NCI-H146 treated with DMSO at 0.1 percent for 48 hours (cell line): ENCODE data around the gene SLN.

Experiments used
- DNase-seq: peaks from one replicate; lab custom pipeline; 2025; ENCODE audit not compliant: unreplicated experiment; lab: John Stamatoyannopoulos, UW

The SLN gene

DNA sequence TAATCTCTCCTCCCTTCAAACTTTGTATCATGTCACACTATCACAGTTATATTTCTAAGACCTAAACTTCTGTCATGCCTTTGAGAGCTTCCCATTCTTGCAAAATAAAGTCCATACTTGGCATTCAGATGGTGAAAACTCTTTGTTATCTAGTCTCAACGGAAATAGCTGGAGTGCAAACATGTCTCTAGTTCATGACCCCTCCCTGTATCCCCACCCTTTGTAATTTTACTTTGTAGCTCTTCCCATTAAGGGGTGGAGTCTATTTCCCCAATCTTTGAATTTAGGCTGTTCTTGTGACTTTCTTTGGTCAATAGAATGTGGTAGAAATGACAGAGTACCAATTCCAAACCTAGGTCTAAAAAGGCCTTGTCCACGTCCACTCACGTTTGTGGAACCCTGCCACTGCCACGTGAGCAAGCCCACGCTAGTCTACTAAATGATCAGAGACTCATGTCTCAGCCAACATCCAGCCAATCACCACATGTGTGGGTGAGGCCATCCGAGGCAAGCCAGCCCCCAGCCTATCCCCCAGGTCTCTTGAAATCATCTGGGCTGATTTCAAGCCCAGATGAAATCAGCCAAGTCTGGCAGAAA, 23.4 kb downstream of the SLN start:
- DNase-seq, result no peak

DNA sequence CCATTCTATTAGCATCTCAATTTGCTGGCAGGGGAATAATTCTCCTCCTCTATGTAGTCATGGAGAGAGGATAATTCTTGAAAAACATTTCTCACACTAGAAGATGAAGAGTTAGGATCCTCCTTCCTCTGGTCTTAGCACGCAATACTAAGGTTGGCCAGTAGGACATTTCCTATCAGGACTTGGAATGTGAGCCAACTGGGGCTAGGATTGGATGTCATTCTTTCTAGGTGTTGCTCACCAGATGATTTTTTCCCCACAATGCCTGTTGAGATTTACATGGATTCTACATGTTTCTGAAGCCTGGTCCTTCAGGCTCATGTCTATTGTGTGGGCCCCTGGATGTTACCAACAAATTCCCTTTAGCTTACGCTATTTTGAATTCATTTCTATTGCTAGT, 28.0 kb downstream of the SLN start:
- no peak for DNase-seq

DNA sequence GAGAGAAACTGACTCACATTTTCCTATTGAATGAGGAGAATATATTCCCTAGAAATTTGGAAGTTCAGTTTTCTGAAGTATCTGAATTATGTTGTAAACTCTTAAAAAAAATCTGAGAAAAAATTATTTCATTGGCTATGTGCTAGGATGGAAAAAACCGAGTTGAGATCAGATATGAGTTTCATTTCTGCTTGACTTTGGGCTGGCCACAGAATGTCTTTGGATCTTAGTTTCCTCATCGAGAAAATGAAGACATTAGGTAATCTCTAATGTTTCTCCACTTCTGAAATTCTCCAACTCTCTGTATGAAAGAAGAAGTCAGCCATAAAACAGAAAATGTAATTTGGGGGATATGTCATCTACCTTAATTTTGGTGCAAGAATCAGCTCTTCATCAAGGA, 28.8 kb downstream of the SLN start:
- no peak for DNase-seq

DNA sequence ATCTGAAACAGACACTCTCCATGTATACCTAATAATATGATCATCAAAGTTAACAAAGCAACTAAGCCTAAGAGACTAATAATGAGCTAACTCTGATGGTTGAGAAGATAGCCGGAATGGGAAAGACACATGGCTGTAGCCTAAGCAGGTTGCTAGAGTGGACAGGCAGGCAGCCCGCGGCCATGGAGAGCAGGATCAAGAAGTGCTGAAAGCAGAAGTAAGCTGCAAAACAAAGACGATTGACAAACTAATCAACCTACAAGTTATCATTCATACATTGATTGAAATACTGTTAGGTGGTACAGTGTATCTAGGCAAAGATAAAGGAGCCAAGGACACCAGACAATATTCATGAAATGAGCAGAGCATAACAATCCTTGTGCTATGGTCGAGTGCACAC, 29.3 kb downstream of the SLN start:
- no peak for DNase-seq

DNA sequence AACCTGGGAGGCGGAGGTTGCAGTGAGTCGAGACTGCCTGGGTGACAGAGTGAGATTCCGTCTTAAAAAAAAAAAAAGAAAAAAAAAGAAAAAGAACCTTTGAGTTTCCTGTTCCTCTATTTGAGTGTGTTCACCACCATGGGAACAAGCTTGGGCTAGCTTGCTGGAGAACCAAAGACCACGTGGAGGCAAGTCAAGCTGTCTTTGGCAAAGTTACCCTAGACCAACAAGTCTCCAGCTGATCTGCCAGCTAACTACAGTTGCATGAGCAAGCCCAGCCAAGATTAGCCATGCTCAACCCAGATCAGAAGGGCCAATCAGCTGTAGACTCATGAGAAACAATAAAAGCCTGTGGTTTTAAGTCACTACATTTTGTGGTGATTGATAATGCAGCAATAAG, 29.7 kb downstream of the SLN start:
- DNase-seq, result no peak

DNA sequence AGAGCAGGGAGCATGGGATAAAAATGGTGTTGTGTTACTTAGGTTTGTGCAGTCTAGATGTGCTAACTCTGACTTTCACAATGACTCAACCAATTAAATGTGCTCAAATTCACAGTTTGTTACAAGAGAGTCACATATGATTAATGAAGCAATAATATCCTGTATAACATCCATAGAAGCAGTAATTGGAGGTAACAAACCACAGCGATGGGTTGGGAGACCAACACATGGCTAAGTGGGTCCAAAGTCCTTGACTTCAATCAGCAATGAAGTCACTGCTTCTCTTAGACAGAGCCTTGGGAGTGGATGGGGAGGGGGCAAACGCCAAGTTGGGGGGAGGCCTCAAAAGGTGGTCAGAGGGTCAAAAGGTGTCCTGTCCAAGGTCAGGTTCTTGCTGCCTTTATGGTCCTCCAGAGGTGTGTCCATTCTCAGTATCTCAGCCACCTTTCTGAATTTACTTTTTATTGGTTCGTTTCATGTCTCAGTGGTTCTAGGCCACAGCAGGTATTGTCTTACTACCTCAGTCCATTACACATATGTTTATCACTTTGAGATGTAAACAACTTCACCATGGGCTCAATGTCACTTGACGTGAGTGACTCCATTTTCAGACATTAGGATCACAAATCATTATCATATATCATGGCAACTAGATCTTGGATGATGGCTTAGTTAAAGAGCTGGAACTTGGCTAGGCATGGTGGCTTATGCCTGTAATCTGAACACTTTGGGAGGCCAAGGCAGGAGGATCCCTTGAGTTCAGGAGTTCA, 32.4 kb downstream of the SLN start:
- no peak for DNase-seq

DNA sequence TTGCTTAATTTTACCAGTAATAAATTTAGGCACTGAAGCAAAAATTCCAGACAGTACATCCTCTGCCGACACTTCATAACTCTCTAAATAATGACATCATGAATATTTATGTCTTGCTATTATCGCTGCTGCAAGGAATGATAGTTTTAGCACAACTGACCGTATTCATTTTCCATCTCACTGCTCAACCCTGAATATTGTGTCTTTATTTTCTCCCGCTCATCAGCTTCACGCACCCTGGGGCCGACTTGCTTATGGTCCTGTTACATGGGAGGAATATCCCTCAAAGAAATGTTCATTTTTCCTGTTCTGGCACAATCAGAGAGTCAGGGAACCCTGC, 33.3 kb downstream of the SLN start:
- DNase-seq, result no peak

DNA sequence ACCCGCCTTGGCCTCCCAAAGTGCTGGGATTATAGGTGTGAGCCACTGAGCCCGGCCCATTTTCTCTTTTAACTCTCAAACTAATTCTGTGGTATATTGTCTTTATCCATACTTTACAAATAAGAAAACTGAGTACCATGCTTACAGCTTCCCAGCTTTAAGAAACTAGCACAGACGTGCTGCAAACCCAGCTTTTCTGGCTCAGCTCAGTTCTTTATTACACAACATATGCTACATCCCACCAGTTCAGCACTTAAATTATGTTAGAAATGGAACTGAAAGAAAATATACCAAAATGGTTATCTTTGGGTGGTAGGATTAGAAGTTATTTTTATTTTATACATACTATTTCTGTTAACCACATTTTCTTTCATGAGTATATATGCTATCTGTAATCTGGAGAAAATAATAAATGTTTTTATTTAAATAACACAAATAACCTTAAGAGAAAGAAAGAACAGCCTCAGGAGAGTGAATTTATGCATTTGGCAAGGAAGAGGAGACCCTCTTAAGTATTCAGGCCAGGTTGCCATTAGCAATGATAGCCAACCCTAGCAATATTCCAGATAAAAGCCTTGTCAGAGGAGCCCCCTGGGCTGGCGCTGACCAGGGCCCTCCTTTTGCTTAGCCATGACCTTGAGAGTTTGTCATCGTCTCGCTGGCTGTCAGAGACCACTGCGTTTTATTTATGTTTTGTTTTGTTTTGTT, 33.8 kb downstream of the SLN start:
- DNase-seq, result no peak

DNA sequence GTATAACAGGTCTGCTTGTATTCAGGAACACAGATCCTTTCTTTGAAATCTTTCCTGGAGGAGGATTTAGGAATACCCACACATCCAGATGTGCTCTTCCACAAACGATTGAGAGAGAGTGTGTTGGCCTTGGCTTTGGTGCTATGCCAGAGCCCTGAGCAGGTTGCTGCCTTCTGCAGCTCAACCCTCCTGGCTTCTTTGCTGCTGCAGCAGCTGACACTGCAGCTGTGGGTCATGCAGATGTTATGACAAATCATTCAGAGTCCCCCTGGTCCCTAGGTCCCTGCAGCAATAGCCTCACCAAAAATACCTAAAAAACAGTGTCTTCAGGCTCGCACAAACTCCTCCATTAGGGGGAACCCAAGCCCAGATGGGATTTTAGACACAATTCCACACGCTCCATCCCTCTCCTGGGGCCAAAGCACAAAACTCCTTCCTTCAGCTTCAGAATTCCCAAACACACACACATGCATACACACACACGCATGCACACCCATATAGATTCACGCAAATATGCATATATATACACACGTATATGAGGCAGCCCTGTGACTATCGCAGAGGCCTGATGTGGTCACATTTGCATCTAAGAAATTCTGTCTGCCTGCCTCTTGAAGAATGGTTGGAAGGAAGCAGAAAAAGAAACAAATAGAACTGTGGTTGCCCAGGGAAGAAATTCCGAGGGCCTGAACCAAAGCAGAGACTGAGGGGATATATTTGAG, 35.4 kb downstream of the SLN start:
- DNase-seq, result no peak

DNA sequence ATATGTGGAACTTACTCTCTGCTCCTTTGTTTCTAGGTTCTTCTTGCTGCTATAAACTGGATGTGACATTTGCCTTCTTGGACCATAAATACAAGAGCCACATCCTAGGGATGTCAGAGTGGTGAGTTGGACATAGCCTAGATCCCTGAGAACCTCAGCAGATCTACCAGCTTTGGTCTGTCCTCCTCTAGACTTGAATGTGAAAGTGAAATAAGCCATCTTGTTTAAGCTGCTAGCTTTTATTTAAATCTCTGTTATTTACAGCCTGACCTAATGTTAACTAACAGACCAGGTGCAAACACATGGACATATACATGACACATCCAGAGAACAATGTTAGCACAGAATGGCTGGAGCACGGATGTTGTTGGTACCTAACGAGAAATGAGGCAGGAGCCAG, 36.0 kb downstream of the SLN start:
- DNase-seq, result no peak

DNA sequence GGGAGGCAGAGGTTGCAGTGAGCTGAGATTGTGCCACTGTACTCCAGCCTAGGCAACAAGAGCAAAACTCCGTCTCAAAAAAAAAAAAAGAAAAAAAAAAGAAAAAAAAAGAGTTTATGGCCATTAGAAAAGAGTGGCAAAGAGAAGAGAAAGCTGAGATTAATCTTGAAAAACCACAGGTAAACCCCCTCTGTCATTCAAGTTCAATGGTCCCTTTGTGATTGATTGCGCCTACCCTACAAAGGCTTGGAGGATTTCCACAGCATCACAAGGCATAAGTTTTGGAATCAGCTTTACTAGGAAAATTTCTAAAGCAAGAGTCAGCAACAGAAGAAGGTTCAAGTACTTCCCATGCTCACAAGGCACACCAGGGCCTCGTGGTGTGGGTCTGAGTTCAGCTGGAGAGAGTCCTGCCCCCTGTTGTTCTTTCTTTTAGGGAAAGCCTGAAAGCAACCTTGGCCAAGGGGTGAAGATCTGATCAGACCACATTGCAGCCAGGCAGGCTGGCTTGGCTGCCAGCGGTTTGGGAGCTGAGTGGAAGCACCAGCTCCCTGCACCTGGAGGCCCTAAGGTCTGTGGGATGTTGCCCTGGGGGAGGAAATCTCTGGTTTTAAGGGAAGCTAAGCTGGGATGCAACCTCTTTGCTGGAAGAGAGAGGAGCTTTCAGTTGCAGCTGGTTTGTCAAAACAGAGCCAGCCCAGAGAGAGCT, 41.8 kb downstream of the SLN start:
- no peak for DNase-seq

DNA sequence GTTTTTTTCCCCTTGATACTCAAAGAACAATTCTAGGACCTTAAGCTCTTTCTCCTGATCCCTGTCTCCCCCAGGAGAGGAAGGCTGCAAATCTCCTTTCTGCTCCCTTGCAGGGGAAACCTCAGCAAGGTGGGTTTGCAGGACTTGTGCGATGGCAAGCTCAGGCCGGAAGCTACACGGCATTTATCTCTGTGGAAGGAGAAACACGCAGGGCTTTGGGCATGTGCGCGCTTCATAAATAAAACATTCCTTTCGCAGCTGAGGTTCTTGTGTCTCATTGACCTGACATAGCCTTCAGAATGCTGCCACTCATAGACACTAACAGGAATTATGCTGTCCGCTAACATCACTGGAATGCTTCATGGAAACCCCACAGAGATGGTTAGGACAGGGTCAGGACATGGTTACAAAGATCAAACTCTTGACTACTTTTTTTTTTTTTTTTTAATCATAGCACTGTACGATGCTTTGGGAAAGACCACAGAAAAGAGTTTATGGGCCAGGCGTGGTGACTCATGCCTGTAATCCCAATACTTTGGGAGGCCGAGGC, 42.6 kb downstream of the SLN start:
- DNase-seq, result no peak

DNA sequence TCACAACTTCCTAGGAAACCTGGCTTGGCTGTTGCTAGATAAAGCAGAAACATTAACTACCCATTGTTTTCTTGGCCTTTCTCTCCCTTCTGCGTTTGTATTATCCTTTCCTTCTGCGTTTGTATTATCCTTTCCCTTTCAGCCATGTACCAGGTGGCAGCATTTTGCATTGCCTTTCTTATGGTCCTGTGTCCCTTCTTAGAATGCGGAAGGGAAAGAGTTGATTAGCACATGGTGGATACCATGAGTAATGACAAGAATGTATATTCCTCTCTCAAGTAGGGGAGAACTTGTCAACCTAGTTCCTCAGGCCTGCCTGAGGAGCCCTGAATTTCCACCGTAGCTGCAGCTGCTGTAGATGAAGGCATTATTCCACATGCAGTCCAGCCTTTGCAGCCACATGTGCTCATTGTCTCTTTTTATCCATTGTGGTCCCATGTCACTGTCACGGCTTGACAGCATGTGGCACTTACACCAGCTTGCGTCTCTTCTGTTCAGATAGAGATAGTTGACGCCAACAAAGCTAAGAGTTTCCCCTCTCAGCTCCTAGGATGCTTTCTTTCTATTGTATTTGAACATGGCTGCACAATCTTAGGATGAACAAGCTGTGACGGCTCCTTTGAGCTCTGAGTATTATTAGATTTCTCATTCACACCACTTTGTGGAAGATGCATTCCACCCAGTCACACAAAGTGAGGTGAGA, 44.8 kb downstream of the SLN start:
- no peak for DNase-seq

DNA sequence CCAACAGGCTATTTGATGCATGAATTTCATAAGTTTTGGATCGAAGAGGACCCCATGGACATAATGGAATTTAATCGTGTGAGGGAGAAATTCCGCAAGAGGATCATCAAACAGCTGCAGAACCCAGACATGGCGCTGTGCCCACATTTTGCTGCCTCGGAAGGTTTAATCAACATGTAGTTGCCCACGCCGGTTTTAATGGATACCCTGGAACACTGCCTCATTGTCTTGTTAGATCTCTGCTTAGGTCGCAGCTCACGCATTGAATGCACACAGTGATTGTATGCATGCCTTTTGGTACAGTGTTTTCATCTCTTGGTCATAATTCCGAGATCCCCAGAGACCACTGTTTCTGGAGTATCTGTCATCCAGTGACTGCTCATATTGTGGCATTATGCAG, 46.8 kb downstream of the SLN start:
- no peak for DNase-seq

DNA sequence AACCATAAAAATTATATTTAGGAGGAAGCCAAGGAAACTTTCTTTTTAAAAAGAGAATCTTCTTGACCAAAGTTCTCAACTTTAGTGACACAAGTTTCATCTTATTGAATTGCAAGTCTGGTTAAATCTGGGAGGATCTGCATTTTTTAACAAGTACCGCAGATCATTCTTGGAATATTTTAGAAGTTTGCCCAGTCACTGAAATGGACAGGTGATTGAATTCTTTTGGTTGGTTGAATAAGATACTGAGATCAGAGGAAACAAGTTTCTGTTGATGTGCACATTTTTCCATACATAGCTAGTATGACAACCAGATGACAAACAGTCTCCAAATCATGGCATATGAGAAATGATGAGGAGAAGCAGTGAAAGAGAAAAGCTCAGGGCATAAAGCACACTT, 50.2 kb downstream of the SLN start:
- DNase-seq, result no peak

DNA sequence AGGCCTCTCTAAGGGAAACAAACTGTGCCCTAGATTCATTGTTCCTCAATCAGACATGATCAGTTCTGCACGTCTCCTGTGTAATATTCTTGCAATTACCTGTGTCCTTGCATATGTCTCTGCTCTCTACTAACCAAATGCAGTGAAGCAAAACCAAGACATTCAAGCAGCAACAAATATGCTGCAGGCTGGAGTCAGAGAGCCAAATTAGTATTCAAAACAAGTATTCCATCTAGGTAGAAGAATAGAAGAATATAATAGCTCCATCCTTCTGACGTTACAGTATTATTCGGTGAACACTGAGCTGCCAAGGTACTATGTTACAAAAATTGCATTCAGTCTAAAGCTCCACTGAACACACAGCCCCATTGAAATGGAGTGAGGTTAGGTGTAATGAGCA, 51.8 kb downstream of the SLN start:
- no peak for DNase-seq

DNA sequence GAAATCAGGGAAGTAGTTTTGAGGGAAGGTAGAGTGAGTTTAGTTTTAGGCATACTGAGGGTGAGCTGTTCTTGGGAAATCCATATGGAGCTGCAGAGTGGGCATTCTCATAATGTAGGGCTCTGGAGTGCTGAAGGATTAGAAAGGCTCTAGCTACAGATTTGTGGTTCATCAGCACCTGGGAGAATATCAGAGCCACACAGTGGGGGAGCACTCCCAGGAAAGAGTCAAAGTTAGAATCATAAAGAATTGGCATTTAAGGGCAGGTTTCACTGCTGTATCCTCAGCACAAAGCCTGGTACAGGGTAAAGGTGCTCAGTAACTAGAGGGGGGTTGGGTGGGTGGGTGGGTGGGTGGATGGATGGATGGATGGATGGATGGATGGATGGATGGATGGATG, 52.5 kb downstream of the SLN start:
- DNase-seq, result no peak
